Measurements from ENCODE around the gene DOCK2.

DNA sequence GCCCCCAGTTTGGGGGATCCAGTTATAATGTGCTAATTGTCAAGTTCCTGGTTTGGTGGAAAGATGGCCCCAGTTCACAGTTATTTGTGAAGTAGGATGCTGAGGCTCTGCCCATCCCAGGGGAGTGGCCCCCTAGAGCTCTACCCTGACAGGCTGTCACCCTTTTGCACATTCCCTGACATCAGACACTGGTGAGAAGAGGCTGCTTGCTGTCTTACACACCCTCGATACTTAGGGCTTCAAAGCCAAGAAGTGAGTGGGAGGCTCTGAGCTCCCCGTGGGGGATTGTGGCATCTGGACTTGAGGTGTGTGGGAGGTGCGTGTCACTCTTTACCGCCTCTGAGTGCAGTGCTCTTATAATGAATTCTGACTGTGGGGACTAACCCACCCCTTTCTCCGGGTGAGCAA is 168.5 kb downstream of the DOCK2 start:
- TF ChIP-seq CTCF (IDR thresholded peaks at IDR 0.05) (no peak), POLR2A (IDR thresholded peaks at IDR 0.05) (no peak)
